ENCODE measurements around the gene DCBLD2.

DNA sequence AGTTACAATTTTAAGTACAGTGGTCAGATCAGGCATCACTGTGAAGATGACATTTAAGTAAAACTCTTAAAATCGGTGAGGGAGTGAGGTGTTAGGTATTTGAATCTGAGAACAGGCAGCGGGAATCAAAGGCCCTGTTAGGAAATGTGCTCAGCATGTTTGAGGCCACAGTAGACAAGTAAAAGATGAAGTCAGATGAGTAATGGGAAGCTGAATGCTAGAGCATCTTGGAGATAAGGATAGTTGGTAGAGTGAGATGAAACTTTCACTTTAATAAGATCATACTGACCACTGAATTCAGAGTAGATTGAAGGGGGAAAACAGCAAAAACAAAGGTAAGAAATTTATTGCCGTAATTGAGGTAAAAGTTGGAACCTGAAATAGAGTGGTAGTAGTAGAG, 61.6 kb downstream of the DCBLD2 start:
- no peak for TF ChIP-seq SMC3 (IDR thresholded peaks at IDR 0.05; ENCODE audit: low read depth, low read length)
- TF ChIP-seq MXI1 (IDR thresholded peaks at IDR 0.05; ENCODE audit: borderline replicate concordance, low read depth, low read length): no peak
- TF ChIP-seq, protein P1, sequence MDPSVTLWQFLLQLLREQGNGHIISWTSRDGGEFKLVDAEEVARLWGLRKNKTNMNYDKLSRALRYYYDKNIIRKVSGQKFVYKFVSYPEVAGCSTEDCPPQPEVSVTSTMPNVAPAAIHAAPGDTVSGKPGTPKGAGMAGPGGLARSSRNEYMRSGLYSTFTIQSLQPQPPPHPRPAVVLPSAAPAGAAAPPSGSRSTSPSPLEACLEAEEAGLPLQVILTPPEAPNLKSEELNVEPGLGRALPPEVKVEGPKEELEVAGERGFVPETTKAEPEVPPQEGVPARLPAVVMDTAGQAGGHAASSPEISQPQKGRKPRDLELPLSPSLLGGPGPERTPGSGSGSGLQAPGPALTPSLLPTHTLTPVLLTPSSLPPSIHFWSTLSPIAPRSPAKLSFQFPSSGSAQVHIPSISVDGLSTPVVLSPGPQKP (IDR thresholded peaks at IDR 0.05; ENCODE audit: borderline replicate concordance, low read depth, low read length): no peak
- no peak for TF ChIP-seq RAD21 (IDR thresholded peaks at IDR 0.05; ENCODE audit: low read length)
